Endothelial cell of umbilical vein (primary cell): ENCODE measurements around the gene RHOB.

Experiments used
- EZH2 ChIP-seq: IDR thresholded peaks from 2 replicates; pipeline ENCODE4 v1.6.1; 2012; ENCODE audit warnings: borderline replicate concordance, low read depth, mild to moderate bottlenecking, moderate library complexity, low read length, inconsistent platforms; ENCODE audit not compliant: severe bottlenecking
- MYC ChIP-seq: IDR thresholded peaks from one replicate; pipeline ENCODE4 v1.6.1; 2011; ENCODE audit warnings: mild to moderate bottlenecking, low read depth, low read length
- POLR2A ChIP-seq: IDR thresholded peaks from 2 replicates; pipeline ENCODE4 v1.6.1; 2012; ENCODE audit warnings: low read depth, mild to moderate bottlenecking, control low read depth, low read length
- POLR2AphosphoS5 ChIP-seq: IDR thresholded peaks from 2 replicates; pipeline ENCODE4 v1.6.1; 2012; ENCODE audit warnings: low read depth, mild to moderate bottlenecking, control low read depth, low read length, moderate library complexity; ENCODE audit not compliant: insufficient read depth
- TF ChIP-seq, protein P1 (sequence below): IDR thresholded peaks from 2 replicates; pipeline ENCODE4 v1.6.1; 2011; ENCODE audit not compliant: insufficient read depth, insufficient read length

GRCh38 chr2:20401489-20401835, 45.4 kb upstream of the RHOB start:
- TF ChIP-seq POLR2AphosphoS5 (no peak), POLR2A (no peak), EZH2 (no peak), MYC (no peak)
- TF ChIP-seq, protein P1, sequence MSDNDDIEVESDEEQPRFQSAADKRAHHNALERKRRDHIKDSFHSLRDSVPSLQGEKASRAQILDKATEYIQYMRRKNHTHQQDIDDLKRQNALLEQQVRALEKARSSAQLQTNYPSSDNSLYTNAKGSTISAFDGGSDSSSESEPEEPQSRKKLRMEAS = no peak
